ENCODE results near the gene SNX18. TPM values are rescaled to one million over a fixed set of nuclear protein-coding genes. Genes with fewer than 3 reads are reported as not detected.

Gene SNX18
- polyA plus RNA-seq, 1 donor from 2014 or later = 7.9 TPM

DNA sequence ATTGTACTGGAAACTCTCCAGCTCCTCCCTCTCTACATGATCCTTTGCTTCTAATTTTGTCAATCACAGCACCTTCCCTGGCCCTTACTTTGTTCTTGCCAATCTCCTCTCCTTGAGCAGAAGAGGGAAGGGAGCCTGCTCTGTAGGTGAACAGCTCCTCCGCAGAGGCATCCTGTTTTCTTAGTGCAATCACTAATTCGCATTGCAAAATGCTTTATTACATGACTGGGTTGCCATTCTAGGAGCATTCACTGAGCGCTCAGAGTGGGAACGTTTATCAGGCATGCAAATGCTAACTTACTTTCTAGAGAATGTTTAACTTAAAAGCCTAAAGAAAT is 416 bp upstream of the SNX18 start:
- TF ChIP-seq POLR2AphosphoS5 (IDR thresholded peaks at IDR 0.05) (no peak), TAF1 (IDR thresholded peaks at IDR 0.05; ENCODE audit: low read depth) (no peak), RAD21 (conservative IDR thresholded peaks at IDR 0.05) (no peak), EP300 (conservative IDR thresholded peaks at IDR 0.05; ENCODE audit: poor library complexity, severe bottlenecking) (no peak), SMC3 (conservative IDR thresholded peaks at IDR 0.05; ENCODE audit: poor library complexity) (no peak), MXI1 (conservative IDR thresholded peaks at IDR 0.05; ENCODE audit: poor library complexity, severe bottlenecking) (no peak), EZH2 (IDR thresholded peaks at IDR 0.05; ENCODE audit: borderline replicate concordance, insufficient read depth, low read length, poor library complexity, severe bottlenecking) (no peak)
- TF ChIP-seq, protein P1, sequence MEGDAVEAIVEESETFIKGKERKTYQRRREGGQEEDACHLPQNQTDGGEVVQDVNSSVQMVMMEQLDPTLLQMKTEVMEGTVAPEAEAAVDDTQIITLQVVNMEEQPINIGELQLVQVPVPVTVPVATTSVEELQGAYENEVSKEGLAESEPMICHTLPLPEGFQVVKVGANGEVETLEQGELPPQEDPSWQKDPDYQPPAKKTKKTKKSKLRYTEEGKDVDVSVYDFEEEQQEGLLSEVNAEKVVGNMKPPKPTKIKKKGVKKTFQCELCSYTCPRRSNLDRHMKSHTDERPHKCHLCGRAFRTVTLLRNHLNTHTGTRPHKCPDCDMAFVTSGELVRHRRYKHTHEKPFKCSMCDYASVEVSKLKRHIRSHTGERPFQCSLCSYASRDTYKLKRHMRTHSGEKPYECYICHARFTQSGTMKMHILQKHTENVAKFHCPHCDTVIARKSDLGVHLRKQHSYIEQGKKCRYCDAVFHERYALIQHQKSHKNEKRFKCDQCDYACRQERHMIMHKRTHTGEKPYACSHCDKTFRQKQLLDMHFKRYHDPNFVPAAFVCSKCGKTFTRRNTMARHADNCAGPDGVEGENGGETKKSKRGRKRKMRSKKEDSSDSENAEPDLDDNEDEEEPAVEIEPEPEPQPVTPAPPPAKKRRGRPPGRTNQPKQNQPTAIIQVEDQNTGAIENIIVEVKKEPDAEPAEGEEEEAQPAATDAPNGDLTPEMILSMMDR (IDR thresholded peaks at IDR 0.05; ENCODE audit: poor library complexity, severe bottlenecking) = no peak
- TF ChIP-seq, protein P2, sequence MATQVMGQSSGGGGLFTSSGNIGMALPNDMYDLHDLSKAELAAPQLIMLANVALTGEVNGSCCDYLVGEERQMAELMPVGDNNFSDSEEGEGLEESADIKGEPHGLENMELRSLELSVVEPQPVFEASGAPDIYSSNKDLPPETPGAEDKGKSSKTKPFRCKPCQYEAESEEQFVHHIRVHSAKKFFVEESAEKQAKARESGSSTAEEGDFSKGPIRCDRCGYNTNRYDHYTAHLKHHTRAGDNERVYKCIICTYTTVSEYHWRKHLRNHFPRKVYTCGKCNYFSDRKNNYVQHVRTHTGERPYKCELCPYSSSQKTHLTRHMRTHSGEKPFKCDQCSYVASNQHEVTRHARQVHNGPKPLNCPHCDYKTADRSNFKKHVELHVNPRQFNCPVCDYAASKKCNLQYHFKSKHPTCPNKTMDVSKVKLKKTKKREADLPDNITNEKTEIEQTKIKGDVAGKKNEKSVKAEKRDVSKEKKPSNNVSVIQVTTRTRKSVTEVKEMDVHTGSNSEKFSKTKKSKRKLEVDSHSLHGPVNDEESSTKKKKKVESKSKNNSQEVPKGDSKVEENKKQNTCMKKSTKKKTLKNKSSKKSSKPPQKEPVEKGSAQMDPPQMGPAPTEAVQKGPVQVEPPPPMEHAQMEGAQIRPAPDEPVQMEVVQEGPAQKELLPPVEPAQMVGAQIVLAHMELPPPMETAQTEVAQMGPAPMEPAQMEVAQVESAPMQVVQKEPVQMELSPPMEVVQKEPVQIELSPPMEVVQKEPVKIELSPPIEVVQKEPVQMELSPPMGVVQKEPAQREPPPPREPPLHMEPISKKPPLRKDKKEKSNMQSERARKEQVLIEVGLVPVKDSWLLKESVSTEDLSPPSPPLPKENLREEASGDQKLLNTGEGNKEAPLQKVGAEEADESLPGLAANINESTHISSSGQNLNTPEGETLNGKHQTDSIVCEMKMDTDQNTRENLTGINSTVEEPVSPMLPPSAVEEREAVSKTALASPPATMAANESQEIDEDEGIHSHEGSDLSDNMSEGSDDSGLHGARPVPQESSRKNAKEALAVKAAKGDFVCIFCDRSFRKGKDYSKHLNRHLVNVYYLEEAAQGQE (IDR thresholded peaks at IDR 0.05; ENCODE audit: borderline replicate concordance) = no peak
- H3K4me2 ChIP-seq (ENCODE audit: low read length) = peak overlapping the region; percentile 52
- H3K27ac ChIP-seq (ENCODE audit: low read length) = no peak overlapping the region
- H3K27me3 ChIP-seq (ENCODE audit: insufficient read depth, low read depth, low read length) = no peaks in the 10 kb centered on the region
- peak overlapping the region; percentile 42 for H3K9ac ChIP-seq (ENCODE audit: low read length)
- H3K4me3 ChIP-seq (ENCODE audit: low read length) = peak overlapping the region; percentile 87
- no peaks in the 10 kb centered on the region for H3K9me2 ChIP-seq (ENCODE audit: insufficient read depth, low read length)
- H3K79me2 ChIP-seq (replicated peaks; ENCODE audit: insufficient read depth, low read length) = peaks cover 35% of the 10 kb centered on the region
- no peaks in the 10 kb centered on the region for H3K36me3 ChIP-seq (ENCODE audit: insufficient read depth, low read length)
- no peaks in the 10 kb centered on the region for H4K20me1 ChIP-seq (ENCODE audit: insufficient read depth)
- no peaks in the 10 kb centered on the region for H3K9me3 ChIP-seq (ENCODE audit: low read length)
- peak overlapping the region; percentile 65 for H2AFZ ChIP-seq (ENCODE audit: low read depth, low read length)
- H3F3A ChIP-seq (ENCODE audit: insufficient read depth, low read length, poor library complexity, severe bottlenecking) = no peaks in the 10 kb centered on the region

DNA sequence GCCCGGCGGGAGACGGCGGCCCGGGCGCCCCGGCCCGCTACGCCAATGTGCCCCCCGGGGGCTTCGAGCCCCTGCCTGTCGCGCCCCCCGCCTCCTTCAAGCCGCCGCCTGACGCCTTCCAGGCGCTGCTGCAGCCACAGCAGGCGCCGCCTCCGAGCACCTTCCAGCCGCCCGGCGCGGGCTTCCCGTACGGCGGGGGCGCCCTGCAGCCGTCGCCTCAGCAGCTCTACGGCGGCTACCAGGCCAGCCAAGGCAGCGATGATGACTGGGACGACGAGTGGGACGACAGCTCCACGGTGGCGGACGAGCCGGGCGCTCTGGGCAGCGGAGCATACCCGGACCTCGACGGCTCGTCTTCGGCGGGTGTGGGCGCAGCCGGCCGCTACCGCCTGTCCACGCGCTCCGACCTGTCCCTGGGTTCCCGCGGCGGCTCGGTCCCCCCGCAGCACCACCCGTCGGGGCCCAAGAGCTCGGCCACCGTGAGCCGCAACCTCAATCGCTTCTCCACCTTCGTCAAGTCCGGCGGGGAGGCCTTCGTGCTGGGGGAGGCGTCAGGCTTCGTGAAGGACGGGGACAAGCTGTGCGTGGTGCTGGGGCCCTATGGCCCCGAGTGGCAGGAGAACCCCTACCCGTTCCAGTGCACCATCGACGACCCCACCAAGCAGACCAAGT is 723 bp downstream of the SNX18 start:
- Histone ChIP-seq H3K9me3 (ENCODE audit: low read length) (no peaks in the 10 kb centered on the region), H4K20me1 (ENCODE audit: insufficient read depth) (no peaks in the 10 kb centered on the region), H3K9ac (ENCODE audit: low read length) (peak overlapping the region; percentile 78), H3K4me3 (ENCODE audit: low read length) (peak overlapping the region; percentile 87), H3K9me2 (ENCODE audit: insufficient read depth, low read length) (no peaks in the 10 kb centered on the region), H3K27me3 (ENCODE audit: insufficient read depth, low read depth, low read length) (no peaks in the 10 kb centered on the region), H3K4me2 (ENCODE audit: low read length) (no peak overlapping the region), H2AFZ (ENCODE audit: low read depth, low read length) (peak overlapping the region; percentile 27), H3F3A (ENCODE audit: insufficient read depth, low read length, poor library complexity, severe bottlenecking) (no peaks in the 10 kb centered on the region), H3K36me3 (ENCODE audit: insufficient read depth, low read length) (no peaks in the 10 kb centered on the region), H3K27ac (ENCODE audit: low read length) (peak overlapping the region; percentile 69), H3K79me2 (replicated peaks; ENCODE audit: insufficient read depth, low read length) (peaks cover 47% of the 10 kb centered on the region)
- TF ChIP-seq, protein P2 (IDR thresholded peaks at IDR 0.05; ENCODE audit: borderline replicate concordance) = peak; percentile 2
- no peak for TF ChIP-seq POLR2AphosphoS5 (IDR thresholded peaks at IDR 0.05)
